Smooth muscle cell (in vitro differentiated cells): ENCODE measurements around the gene ZNF273. TPM values are rescaled to one million over a fixed set of nuclear protein-coding genes. Genes with fewer than 3 reads are reported as not detected.

Experiments
- DNase-seq: peaks from one replicate; lab custom pipeline; 2025; ENCODE audit not compliant: unreplicated experiment; lab: John Stamatoyannopoulos, UW
- H2AFZ ChIP-seq: fragments of 200-600 bp; sonication (generic); 2 replicates; pipeline ENCODE4 v1.6.0; 2016; ENCODE audit warnings: antibody characterized with exemption, low read depth, mild to moderate bottlenecking
- H3F3A ChIP-seq: fragments of 200-600 bp; sonication (generic); 2 replicates; pipeline ENCODE4 v1.6.0; 2017; ENCODE audit warnings: antibody characterized with exemption, low read depth
- H3K27ac ChIP-seq: fragments of 200-600 bp; sonication (generic); 2 replicates; pipeline ENCODE4 v1.5.1; 2016; ENCODE audit warnings: low read depth, mild to moderate bottlenecking
- H3K27me3 ChIP-seq: fragments of 200-600 bp; sonication (generic); 2 replicates; pipeline ENCODE4 v1.6.1; 2016; ENCODE audit warnings: low read depth, mild to moderate bottlenecking
- H3K36me3 ChIP-seq: fragments of 200-600 bp; sonication (generic); 2 replicates; pipeline ENCODE4 v1.5.1; 2016; ENCODE audit warnings: low read depth
- H3K4me1 ChIP-seq: fragments of 200-600 bp; sonication (generic); 2 replicates; pipeline ENCODE4 v1.5.1; 2016; ENCODE audit warnings: low read depth
- H3K4me2 ChIP-seq: fragments of 200-600 bp; sonication (generic); 2 replicates; pipeline ENCODE4 v1.6.0; 2016; ENCODE audit warnings: mild to moderate bottlenecking
- H3K4me3 ChIP-seq: fragments of 200-600 bp; sonication (generic); 2 replicates; pipeline ENCODE4 v1.5.1; 2016; ENCODE audit warnings: mild to moderate bottlenecking
- H3K79me2 ChIP-seq: fragments of 200-600 bp; sonication (generic); 2 replicates; pipeline ENCODE4 v1.6.0; 2016; ENCODE audit warnings: low read depth, mild to moderate bottlenecking
- H3K9ac ChIP-seq: fragments of 200-600 bp; sonication (generic); 2 replicates; pipeline ENCODE4 v1.6.0; 2016; ENCODE audit warnings: low read depth
- H3K9me3 ChIP-seq: fragments of 200-600 bp; sonication (generic); replicated peaks from 2 replicates; pipeline ENCODE4 v1.5.1; 2016; ENCODE audit warnings: low read depth
- H4K20me1 ChIP-seq: fragments of 200-600 bp; sonication (generic); 2 replicates; pipeline ENCODE4 v1.6.0; 2016; ENCODE audit warnings: low read depth
- CTCF ChIP-seq: fragments of 200-600 bp; sonication (generic); IDR thresholded peaks from 2 replicates; pipeline ENCODE4 v1.5.1; 2017; ENCODE audit warnings: borderline replicate concordance, mild to moderate bottlenecking, antibody characterized with exemption; ENCODE audit not compliant: insufficient read depth, poor library complexity, severe bottlenecking
- WGBS: methylation state at CpG from one replicate; pipeline ENCODE4 v1.1.7; 2016; ENCODE audit warnings: low lambda C conversion rate; 5-methylcytosine and 5-hydroxymethylcytosine counted together
- polyA plus RNA-seq: library from polyadenylated mRNA; unstranded; fragments of >200 nt; fragmentation: Nextera tagmentation; extraction: Ambion mirVana; gene quantifications from 2 replicates; pipeline ENCODE4 v1.2.1, GENCODE V29; 2016
- total RNA-seq: library from RNA; depleted of rRNA; stranded (reverse); fragments of >200 nt; gene quantifications from 2 replicates; pipeline ENCODE4 v1.2.3, GENCODE V29; 2014

Gene ZNF273
- total and polyA plus RNA-seq, 2 experiments from 2014 or later = 2.0 to 4.4 TPM

GRCh38 chr7:64868499-64868898, 34.6 kb upstream of the ZNF273 start:
- no peaks in the 10 kb centered on the region for H4K20me1 ChIP-seq
- H2AFZ ChIP-seq = no peak overlapping the region
- no peak for TF ChIP-seq CTCF
- WGBS = 83% methylated on average over 11 of the region's 11 CpGs
- no peak overlapping the region for H3K4me2 ChIP-seq
- H3K27me3 ChIP-seq = no peaks in the 10 kb centered on the region
- no peak overlapping the region for H3K4me3 ChIP-seq
- no peak overlapping the region for H3K9ac ChIP-seq
- no peak for DNase-seq
- H3K9me3 ChIP-seq = no peaks in the 10 kb centered on the region
- H3K27ac ChIP-seq = no peak overlapping the region
- no peaks in the 10 kb centered on the region for H3K79me2 ChIP-seq
- H3K36me3 ChIP-seq = no peaks in the 10 kb centered on the region
- no peaks in the 10 kb centered on the region for H3K4me1 ChIP-seq
- H3F3A ChIP-seq = no peaks in the 10 kb centered on the region

- Histone ChIP-seq H3K36me3 (no peaks in the 10 kb centered on the region), H3K79me2 (no peaks in the 10 kb centered on the region), H3F3A (no peaks in the 10 kb centered on the region), H3K4me3 (no peak overlapping the region), H3K27me3 (no peaks in the 10 kb centered on the region), H4K20me1 (no peaks in the 10 kb centered on the region), H3K4me2 (no peak overlapping the region), H3K4me1 (no peaks in the 10 kb centered on the region), H3K9ac (no peak overlapping the region), H2AFZ (no peak overlapping the region), H3K9me3 (no peaks in the 10 kb centered on the region), H3K27ac (no peak overlapping the region)
- 69% methylated on average over 8 of the region's 8 CpGs for WGBS
- no peak for DNase-seq
- TF ChIP-seq CTCF = no peak
These were observed 33.9 kb upstream of the ZNF273 start for GRCh38 chr7:64869121-64869725.

GRCh38 chr7:64869912-64870562, 33.0 kb upstream of the ZNF273 start:
- Histone ChIP-seq H3F3A (no peaks in the 10 kb centered on the region), H3K4me1 (no peaks in the 10 kb centered on the region), H3K27me3 (no peaks in the 10 kb centered on the region), H2AFZ (no peak overlapping the region), H3K9me3 (no peaks in the 10 kb centered on the region), H3K27ac (no peak overlapping the region), H3K4me2 (no peak overlapping the region), H3K4me3 (no peak overlapping the region), H3K36me3 (no peaks in the 10 kb centered on the region), H3K9ac (no peak overlapping the region), H3K79me2 (no peaks in the 10 kb centered on the region), H4K20me1 (no peaks in the 10 kb centered on the region)
- no peak for DNase-seq
- 87% methylated on average over 32 of the region's 32 CpGs for WGBS
- TF ChIP-seq CTCF = no peak

- 93% methylated on average over 13 of the region's 13 CpGs for WGBS
- no peaks in the 10 kb centered on the region for H3F3A ChIP-seq
- H3K9me3 ChIP-seq = no peaks in the 10 kb centered on the region
- no peak overlapping the region for H3K27ac ChIP-seq
- no peaks in the 10 kb centered on the region for H3K27me3 ChIP-seq
- no peak for TF ChIP-seq CTCF
- DNase-seq = no peak
- no peaks in the 10 kb centered on the region for H3K79me2 ChIP-seq
- H3K4me2 ChIP-seq = no peak overlapping the region
- no peaks in the 10 kb centered on the region for H3K4me1 ChIP-seq
- H4K20me1 ChIP-seq = no peaks in the 10 kb centered on the region
- no peak overlapping the region for H3K4me3 ChIP-seq
- no peak overlapping the region for H3K9ac ChIP-seq
- no peak overlapping the region for H2AFZ ChIP-seq
- H3K36me3 ChIP-seq = no peaks in the 10 kb centered on the region
These were observed 32.4 kb upstream of the ZNF273 start for GRCh38 chr7:64870656-64871055.
